DMS 273 (cell line): ENCODE measurements around the gene PRADC1.
"Not testable (repeated sequence)": the region's sequence is repeated elsewhere in the genome, so short reads cannot be mapped to it uniquely, and the experiment has no call there.

ENCODE experiments used
- DNase-seq: peaks from one replicate; lab custom pipeline; 2025; ENCODE audit not compliant: unreplicated experiment; lab: John Stamatoyannopoulos, UW

The PRADC1 gene

GRCh38 chr2:73205611-73206010 lies 27.4 kb downstream of the PRADC1 start:
- DNase-seq, result no peak

GRCh38 chr2:73203055-73203681 lies 29.9 kb downstream of the PRADC1 start:
- DNase-seq, result peak; percentile 49

GRCh38 chr2:73202156-73203054 lies 30.6 kb downstream of the PRADC1 start, which contains the start of gene NOTO:
Gene NOTO, plus strand, starts transcription at chr2:73202574. Its CDS starts 93 bp downstream, at chr2:73202667.
- peak; percentile 77 for DNase-seq

- not testable (repeated sequence) for DNase-seq
Observed at GRCh38 chr2:73200281-73200680, 32.8 kb downstream of the PRADC1 start.

- no peak for DNase-seq
Observed at GRCh38 chr2:73197579-73197978, 35.5 kb downstream of the PRADC1 start.

- no peak for DNase-seq
Observed at GRCh38 chr2:73187549-73187948, 45.5 kb downstream of the PRADC1 start.

GRCh38 chr2:73185965-73186364 lies 47.1 kb downstream of the PRADC1 start:
- no peak for DNase-seq
